Stimulated activated CD8-positive, alpha-beta memory T cell treated with anti-CD3 and anti-CD28 coated beads, Interleukin-15, amount 100 ng/mL, for 24 hours (primary cell): ENCODE results near the gene RDH8.

Experiments used
- DNase-seq: peaks from one replicate; pipeline ENCODE4 v3.0.0-alpha.2; 2020; ENCODE audit warnings: low read depth

Gene RDH8

DNA sequence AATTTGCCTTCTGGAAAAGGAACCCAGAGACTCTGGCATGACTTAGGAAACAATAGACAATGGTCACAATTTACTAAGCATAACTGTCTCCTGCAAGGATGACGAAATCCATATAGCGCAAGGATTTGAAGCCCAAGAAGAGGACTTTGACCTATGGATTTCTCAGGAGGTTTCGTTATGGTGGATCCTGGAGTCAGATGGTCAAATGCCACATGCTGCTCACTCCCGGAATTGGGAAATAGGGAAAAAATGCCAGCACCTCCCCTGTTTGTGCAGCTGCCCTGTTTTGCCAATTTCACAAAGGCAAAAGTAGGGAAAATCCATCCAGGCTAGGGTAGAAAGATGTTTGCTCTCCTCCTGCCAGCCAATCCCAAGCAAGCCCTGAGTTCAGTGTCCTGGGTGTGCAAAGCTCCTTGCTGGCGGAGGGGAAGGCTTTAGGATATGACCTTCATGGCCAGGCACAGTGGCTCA is 23.4 kb downstream of the RDH8 start:
- no peak for DNase-seq

DNA sequence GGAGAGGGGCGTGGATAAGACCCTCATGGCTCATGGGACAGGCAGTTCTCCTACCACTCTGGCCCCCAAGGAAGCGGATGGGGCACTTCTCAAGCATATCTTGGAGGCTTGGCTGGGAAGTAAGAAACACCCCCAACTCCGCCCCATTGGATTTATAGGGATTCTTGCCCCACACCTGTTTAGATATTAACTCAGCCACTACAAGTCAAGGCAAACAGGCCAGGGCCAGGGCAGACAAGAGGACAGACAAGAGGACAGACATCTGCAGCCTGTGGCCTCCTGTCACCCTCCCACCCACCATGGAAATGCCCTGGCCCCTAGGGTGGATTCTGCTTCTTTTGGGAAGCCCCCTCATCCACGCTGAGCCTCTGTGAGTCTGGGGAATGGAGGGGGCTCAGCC is 24.1 kb downstream of the RDH8 start:
- no peak for DNase-seq

DNA sequence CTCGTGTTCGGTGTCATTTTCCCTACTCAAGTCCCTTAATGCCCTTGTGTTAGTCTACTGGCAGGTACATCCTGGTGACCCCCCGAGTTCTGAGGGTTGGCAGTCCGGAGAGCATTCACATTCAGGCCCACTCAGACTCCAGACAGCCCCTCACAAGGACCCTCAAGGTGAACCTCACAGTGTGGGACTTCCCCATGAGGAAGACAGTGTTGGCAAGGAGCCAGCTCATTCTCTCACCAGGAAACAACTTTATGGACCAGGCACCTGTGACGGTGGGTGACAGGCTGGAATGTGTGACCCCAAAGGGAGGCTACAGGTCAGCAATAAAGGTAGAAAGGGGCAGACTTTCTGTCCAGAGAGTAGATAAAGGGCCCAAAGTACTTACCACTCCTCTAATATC is 24.5 kb downstream of the RDH8 start:
- DNase-seq: no peak

DNA sequence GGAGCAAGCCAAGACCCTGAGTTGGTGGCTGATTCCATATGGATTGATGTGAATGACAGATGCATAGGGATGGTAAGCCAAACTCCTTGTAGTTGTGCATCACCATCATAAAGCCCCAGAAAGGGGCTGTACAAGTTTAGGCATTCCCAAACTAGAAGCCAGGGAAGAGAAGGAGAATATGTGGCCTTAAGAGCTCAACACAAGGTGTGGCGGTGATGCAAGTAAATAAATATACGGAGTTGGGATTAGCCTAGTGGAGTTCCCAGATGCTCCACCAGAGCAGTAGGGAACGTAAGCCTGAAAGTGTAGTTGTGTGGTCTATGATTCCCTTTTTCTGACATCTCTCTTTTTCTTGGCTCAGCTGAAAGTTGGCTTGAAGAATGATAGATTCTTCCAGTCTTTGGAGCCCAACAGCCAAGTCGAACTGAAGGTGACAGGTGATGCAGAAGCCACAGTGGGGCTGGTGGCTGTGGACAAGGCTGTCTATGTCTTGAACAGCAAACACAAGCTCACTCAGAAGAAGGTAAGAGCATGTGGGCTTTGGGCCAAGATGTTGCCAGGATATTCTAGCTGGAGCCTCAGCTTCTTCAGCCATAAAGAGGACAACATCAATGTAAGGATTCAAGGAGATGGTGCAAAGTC is 30.1 kb downstream of the RDH8 start:
- DNase-seq: no peak

- no peak for DNase-seq
These were observed 31.1 kb downstream of the RDH8 start for GRCh38 chr19:10044390-10044789.

- DNase-seq: no peak
These were observed 32.1 kb downstream of the RDH8 start for GRCh38 chr19:10045371-10045770.

- DNase-seq: no peak
These were observed 36.3 kb downstream of the RDH8 start for GRCh38 chr19:10049626-10050025.

DNA sequence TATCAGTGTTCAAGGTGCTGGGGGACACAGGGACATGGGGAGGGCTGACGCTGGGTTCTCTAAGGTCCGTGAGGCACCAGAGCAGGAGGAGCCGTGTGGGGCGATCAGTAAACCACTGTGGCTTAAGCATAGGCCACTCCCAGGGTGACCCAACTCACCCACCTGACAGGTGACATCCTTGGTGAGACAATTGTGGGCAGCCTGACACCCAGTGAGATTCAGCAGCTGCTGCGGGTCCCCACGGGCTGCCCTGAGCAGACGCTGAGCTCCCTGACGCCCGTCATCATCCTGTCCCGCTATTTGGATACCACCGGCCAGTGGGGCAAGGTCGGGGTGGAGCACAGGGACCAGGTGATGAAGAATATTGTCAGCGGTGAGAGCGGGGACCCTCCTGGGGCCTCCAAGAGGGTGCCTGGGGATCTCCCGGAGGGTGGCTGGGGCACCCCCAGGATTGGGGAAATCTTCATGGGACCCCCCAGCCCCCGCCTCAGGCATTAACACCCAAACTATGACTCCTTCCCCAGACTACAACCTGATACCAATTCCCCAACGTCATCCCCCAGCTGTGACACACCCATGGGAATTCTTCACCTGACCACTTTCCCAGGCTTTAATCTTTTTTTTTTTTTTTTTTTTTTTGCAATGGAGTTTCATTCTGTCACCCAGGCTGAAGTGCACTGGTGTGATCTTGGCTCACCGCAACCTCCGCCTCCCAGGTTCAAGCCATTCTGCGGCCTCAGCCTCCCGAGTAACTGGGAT is 39.5 kb downstream of the RDH8 start:
- DNase-seq: no peak

DNA sequence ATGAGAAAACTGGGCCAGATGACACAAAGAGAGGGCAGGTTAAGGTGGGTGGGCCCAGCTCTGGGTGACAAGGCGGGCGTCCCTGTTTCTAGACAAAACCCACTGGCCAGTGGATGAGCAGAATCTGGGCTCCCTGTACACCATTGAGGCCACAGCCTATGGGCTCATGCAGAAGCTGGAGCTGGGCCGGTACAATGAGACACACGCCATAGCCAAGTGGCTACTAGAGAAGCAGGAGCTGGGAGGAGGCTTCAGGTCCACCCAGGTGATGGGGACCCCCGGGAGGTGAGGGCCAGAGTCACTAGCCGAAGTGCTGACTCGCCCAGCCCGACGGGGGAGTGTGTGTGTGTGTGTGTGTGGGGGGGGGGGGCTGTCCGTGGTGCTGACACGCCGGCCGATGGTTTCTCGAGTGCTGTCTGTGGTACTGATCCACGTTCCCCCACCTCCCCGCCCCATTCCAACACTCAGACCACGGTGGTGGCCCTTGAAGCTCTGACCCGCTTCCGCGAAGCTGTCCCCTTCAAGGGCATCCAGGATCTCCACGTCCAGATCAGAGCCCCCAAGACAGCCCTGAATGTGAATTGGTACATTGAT is 48.5 kb downstream of the RDH8 start:
- no peak for DNase-seq

GRCh38 chr19:10068205-10068604 is 54.9 kb downstream of the RDH8 start:
- DNase-seq: no peak

- no peak for DNase-seq
These were observed 55.8 kb downstream of the RDH8 start for GRCh38 chr19:10069046-10069445.

GRCh38 chr19:10070730-10071446 is 57.6 kb downstream of the RDH8 start:
- DNase-seq: no peak
